GM12878 (cell line): Measurements from ENCODE around the gene INO80B.

Experiments used
- HDAC6 ChIP-seq: fragments of 200-600 bp; sonication (generic); IDR thresholded peaks from one replicate; pipeline ENCODE4 v1.8.0; 2017; ENCODE audit warnings: antibody characterized with exemption; ENCODE audit not compliant: unreplicated experiment
- TF ChIP-seq, protein P1 (sequence below), 3 experiments: IDR thresholded peaks in 2 of 3; conservative IDR thresholded peaks in 1 of 3; 2 replicates each; pipeline ENCODE4 v1.5.1; 2011; ENCODE audit warnings: low read depth in 3 of 3, low read length in 3 of 3, mild to moderate bottlenecking in 3 of 3, control low read depth in 2 of 3, moderate library complexity in 2 of 3, inconsistent platforms in 1 of 3, mixed read lengths in 1 of 3; ENCODE audit not compliant: control insufficient read depth in 2 of 3, insufficient read depth in 1 of 3; ENCODE audit errors: extremely low read depth in 1 of 3

DNA sequence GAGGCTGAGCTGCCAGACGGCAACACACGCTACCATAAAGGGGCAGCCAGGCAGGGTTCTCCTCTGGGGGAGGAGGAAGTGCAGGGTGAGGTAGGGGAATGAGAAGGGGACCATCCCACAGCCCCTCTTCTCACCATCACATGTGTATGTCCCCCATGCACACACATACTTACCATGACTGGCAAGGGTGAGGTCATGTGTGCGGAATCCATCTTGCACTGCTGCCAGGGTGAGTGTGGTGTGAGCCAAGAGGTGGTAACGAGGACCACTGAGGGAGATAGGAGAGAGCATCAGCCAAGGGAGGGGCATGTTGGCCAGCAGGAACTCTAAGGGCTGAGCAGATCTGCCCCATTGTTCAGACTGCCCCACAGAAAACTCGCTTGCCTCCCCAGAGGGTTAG, 26.2 kb upstream of the INO80B start:
- TF ChIP-seq, protein P1, sequence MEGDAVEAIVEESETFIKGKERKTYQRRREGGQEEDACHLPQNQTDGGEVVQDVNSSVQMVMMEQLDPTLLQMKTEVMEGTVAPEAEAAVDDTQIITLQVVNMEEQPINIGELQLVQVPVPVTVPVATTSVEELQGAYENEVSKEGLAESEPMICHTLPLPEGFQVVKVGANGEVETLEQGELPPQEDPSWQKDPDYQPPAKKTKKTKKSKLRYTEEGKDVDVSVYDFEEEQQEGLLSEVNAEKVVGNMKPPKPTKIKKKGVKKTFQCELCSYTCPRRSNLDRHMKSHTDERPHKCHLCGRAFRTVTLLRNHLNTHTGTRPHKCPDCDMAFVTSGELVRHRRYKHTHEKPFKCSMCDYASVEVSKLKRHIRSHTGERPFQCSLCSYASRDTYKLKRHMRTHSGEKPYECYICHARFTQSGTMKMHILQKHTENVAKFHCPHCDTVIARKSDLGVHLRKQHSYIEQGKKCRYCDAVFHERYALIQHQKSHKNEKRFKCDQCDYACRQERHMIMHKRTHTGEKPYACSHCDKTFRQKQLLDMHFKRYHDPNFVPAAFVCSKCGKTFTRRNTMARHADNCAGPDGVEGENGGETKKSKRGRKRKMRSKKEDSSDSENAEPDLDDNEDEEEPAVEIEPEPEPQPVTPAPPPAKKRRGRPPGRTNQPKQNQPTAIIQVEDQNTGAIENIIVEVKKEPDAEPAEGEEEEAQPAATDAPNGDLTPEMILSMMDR (IDR thresholded peaks at IDR 0.05 in 2 of 3, conservative IDR thresholded peaks at IDR 0.05 in 1 of 3; ENCODE audit: control insufficient read depth in 2 of 3, extremely low read depth in 1 of 3, insufficient read depth in 1 of 3, low read depth in 3 of 3, low read length in 3 of 3), result no peak
- no peak for TF ChIP-seq HDAC6
